H1 (cell line): ENCODE measurements around the gene ARSA. TPM values are rescaled to one million over a fixed set of nuclear protein-coding genes. Genes with fewer than 3 reads are reported as not detected.

Source experiments
- CTCF ChIA-PET: fragments of 300-600 bp; sonication (Branson Sonifier 250); formaldehyde crosslinking; loops from one replicate; lab custom pipeline; 2021; ENCODE audit not compliant: partially characterized antibody; lab: Charles Lee
- POLR2A ChIA-PET: fragments of 300-600 bp; sonication (Branson Sonifier 250); formaldehyde crosslinking; loops from one replicate; lab custom pipeline; 2021; ENCODE audit warnings: inconsistent platforms; ENCODE audit not compliant: partially characterized antibody; lab: Charles Lee
- DNase-seq, 2 experiments: peaks; one replicate each; pipeline versions ENCODE4 v3.0.0 to v3.0.0-alpha.2; 2010 to 2022; ENCODE audit warnings: low spot score in 2 of 2, low read depth in 1 of 2, mixed read lengths in 1 of 2
- FAIRE-seq: peaks from 2 replicates; lab custom pipeline; 2011; peaks lifted over from hg19 to GRCh38; lab: Jason Lieb, UNC
- H2AFZ ChIP-seq: 2 replicates; pipeline ENCODE4 v1.8.1; 2012; ENCODE audit warnings: low read length, inconsistent platforms
- H2AK5ac ChIP-seq: 2 replicates; pipeline ENCODE4 v1.6.1; 2013; ENCODE audit warnings: low read depth, low read length
- H2BK120ac ChIP-seq: replicated peaks from 2 replicates; pipeline ENCODE3; 2013; ENCODE audit warnings: low read depth, low read length, inconsistent platforms
- H2BK12ac ChIP-seq: 2 replicates; pipeline ENCODE4 v1.6.1; 2013; ENCODE audit warnings: low read depth, low read length
- H2BK15ac ChIP-seq: 2 replicates; pipeline ENCODE4 v1.6.1; 2013; ENCODE audit warnings: low read length
- H2BK20ac ChIP-seq: 2 replicates; pipeline ENCODE4 v1.6.1; 2013; ENCODE audit warnings: low read length
- H2BK5ac ChIP-seq: 2 replicates; pipeline ENCODE4 v1.6.1; 2013; ENCODE audit warnings: low read depth, low read length
- H3K14ac ChIP-seq: 2 replicates; pipeline ENCODE4 v1.6.1; 2013; ENCODE audit warnings: inconsistent platforms; ENCODE audit not compliant: insufficient read length
- H3K18ac ChIP-seq: 2 replicates; pipeline ENCODE4 v1.6.1; 2013; ENCODE audit warnings: low read length; ENCODE audit errors: extremely low read depth
- H3K23ac ChIP-seq: 2 replicates; pipeline ENCODE4 v1.6.1; 2013; ENCODE audit warnings: inconsistent platforms; ENCODE audit not compliant: insufficient read length
- H3K23me2 ChIP-seq: 2 replicates; pipeline ENCODE4 v1.6.1; 2013; ENCODE audit warnings: low read depth, low read length
- H3K27ac ChIP-seq: 2 replicates; pipeline ENCODE4 v1.6.1; 2011; ENCODE audit warnings: low read depth, low read length, inconsistent platforms
- H3K27me3 ChIP-seq, 4 experiments: replicated peaks in 1 of 4; 1 replicate in 1 of 4; 2 replicates in 3 of 4; pipeline versions ENCODE4 v1.6.1 to v1.8.1; 2011 to 2013; ENCODE audit warnings: low read length in 3 of 4, mild to moderate bottlenecking in 3 of 4, inconsistent platforms in 2 of 4, mixed read lengths in 2 of 4, moderate library complexity in 1 of 4; ENCODE audit not compliant: control insufficient read depth in 3 of 4, insufficient read depth in 3 of 4; ENCODE audit errors: extremely low read depth in 1 of 4
- H3K36me3 ChIP-seq, 4 experiments: 2 replicates each; pipeline versions ENCODE4 v1.6.1 to v1.8.1; 2011 to 2013; ENCODE audit warnings: mild to moderate bottlenecking in 4 of 4, low read length in 3 of 4, moderate library complexity in 2 of 4, control low read depth in 1 of 4, inconsistent platforms in 1 of 4; ENCODE audit not compliant: insufficient read depth in 4 of 4, control insufficient read depth in 2 of 4
- H3K4ac ChIP-seq: replicated peaks from 2 replicates; pipeline ENCODE3; 2013; ENCODE audit warnings: low read length, low read depth, mixed read lengths, inconsistent platforms; ENCODE audit not compliant: insufficient read length
- H3K4me1 ChIP-seq, 4 experiments: replicated peaks in 1 of 4; 1 replicate in 1 of 4; 2 replicates in 3 of 4; pipeline versions ENCODE4 v1.6.1 to v1.8.1; 2011 to 2013; ENCODE audit warnings: low read length in 3 of 4, inconsistent platforms in 2 of 4, mixed read lengths in 1 of 4; ENCODE audit not compliant: insufficient read depth in 4 of 4, control insufficient read depth in 3 of 4
- H3K4me2 ChIP-seq, 2 experiments: 2 replicates each; pipeline versions ENCODE4 v1.6.1 to v1.8.1; 2011 to 2013; ENCODE audit warnings: low read depth in 2 of 2, low read length in 2 of 2, control low read depth in 1 of 2, inconsistent platforms in 1 of 2, mild to moderate bottlenecking in 1 of 2; ENCODE audit not compliant: insufficient read depth in 1 of 2
- H3K4me3 ChIP-seq, 4 experiments: fragments of 200-600, 300-600 bp in 1 of 4; sonication (generic), shearing (Covaris generic), sonication (Bioruptor Twin) in 1 of 4; 2 replicates each; pipeline versions ENCODE4 v1.5.1 to v1.8.1; 2011 to 2016; ENCODE audit warnings: low read length in 4 of 4, low read depth in 3 of 4, control low read depth in 2 of 4, inconsistent platforms in 2 of 4, mild to moderate bottlenecking in 2 of 4, mixed read lengths in 1 of 4, moderate library complexity in 1 of 4; ENCODE audit not compliant: insufficient read depth in 2 of 4; ENCODE audit errors: extremely low read depth in 1 of 4
- H3K56ac ChIP-seq: replicated peaks from 2 replicates; pipeline ENCODE3; 2013; ENCODE audit warnings: low read depth, mild to moderate bottlenecking, mixed read lengths, low read length, inconsistent platforms; ENCODE audit not compliant: insufficient read length
- H3K79me1 ChIP-seq: 2 replicates; pipeline ENCODE4 v1.6.1; 2013; ENCODE audit warnings: low read depth, low read length, control low read depth
- H3K79me2 ChIP-seq, 2 experiments: 2 replicates each; pipeline versions ENCODE4 v1.6.1 to v1.8.1; 2012 to 2013; ENCODE audit warnings: low read length in 2 of 2, mild to moderate bottlenecking in 2 of 2, inconsistent platforms in 1 of 2; ENCODE audit not compliant: insufficient read depth in 2 of 2, control insufficient read depth in 1 of 2
- H3K9ac ChIP-seq, 4 experiments: replicated peaks in 1 of 4; 1 replicate in 1 of 4; 2 replicates in 3 of 4; pipeline versions ENCODE4 v1.6.1 to v1.8.1; 2011 to 2013; ENCODE audit warnings: low read depth in 3 of 4, low read length in 3 of 4, control low read depth in 2 of 4, mild to moderate bottlenecking in 2 of 4, moderate library complexity in 2 of 4, inconsistent platforms in 1 of 4; ENCODE audit errors: extremely low read depth in 1 of 4
- H3K9me3 ChIP-seq, 2 experiments: 2 replicates each; pipeline versions ENCODE4 v1.6.1 to v1.8.1; 2012 to 2013; ENCODE audit warnings: mild to moderate bottlenecking in 2 of 2, moderate library complexity in 2 of 2, control low read depth in 1 of 2, inconsistent platforms in 1 of 2, low read depth in 1 of 2, low read length in 1 of 2, mixed read lengths in 1 of 2; ENCODE audit not compliant: insufficient read depth in 2 of 2
- H4K20me1 ChIP-seq, 2 experiments: replicated peaks in 1 of 2; 2 replicates each; pipeline versions ENCODE3 to v1.8.1; 2011 to 2013; ENCODE audit warnings: inconsistent platforms in 2 of 2, low read length in 2 of 2, mild to moderate bottlenecking in 1 of 2; ENCODE audit not compliant: insufficient read depth in 2 of 2, control insufficient read depth in 1 of 2
- H4K5ac ChIP-seq: 2 replicates; pipeline ENCODE4 v1.6.1; 2013; ENCODE audit warnings: low read length, low read depth, mixed read lengths, inconsistent platforms; ENCODE audit not compliant: insufficient read length
- H4K8ac ChIP-seq: 2 replicates; pipeline ENCODE4 v1.8.0; 2013; ENCODE audit warnings: mild to moderate bottlenecking, moderate library complexity, low read length, inconsistent platforms; ENCODE audit not compliant: insufficient read depth; ENCODE audit errors: extremely low read depth
- H4K91ac ChIP-seq: replicated peaks from 2 replicates; pipeline ENCODE3; 2013; ENCODE audit warnings: low read length, mixed read lengths, inconsistent platforms; ENCODE audit not compliant: insufficient read length
- WGBS, 2 experiments: shearing (Covaris generic) in 1 of 2; methylation state at CpG; one replicate each; pipeline versions ENCODE4 v1.1.6 to v1.1.7; 2013 to 2015; ENCODE audit warnings: low lambda C conversion rate in 2 of 2, mixed read lengths in 2 of 2, inconsistent platforms in 1 of 2, low coverage in 1 of 2, missing lambda C conversion rate in 1 of 2; ENCODE audit not compliant: insufficient replicate concordance in 2 of 2, insufficient coverage in 1 of 2, insufficient read length in 1 of 2; ENCODE audit errors: extremely low coverage in 1 of 2, missing lambda C conversion rate in 1 of 2; 5-methylcytosine and 5-hydroxymethylcytosine counted together
- polyA plus RNA-seq, 7 experiments: library from polyadenylated mRNA; depleted of rRNA in 3 of 7; stranded (reverse) in 5 of 7; unstranded in 2 of 7; fragments of >200 nt in 5 of 7; fragments of 200-250 nt in 2 of 7; gene quantifications; 1 replicate in 5 of 7; 2 replicates in 1 of 7; 4 replicates in 1 of 7; pipeline versions ENCODE4 v1.2.1 to v1.2.3, GENCODE V29; 2011 to 2013; ENCODE audit warnings: missing spikeins in 2 of 7, mixed read lengths in 2 of 7
- total RNA-seq: library from RNA; stranded (reverse); fragmentation: NEBNext Ultra II Directional; extraction: Animal tissue kit (Norgen Biotek cat#: 25700); gene quantifications from 2 replicates; pipeline ENCODE4 v1.2.1, GENCODE V29; 2021

ARSA gene
- total and polyA plus RNA-seq, 2 of the 8 experiments (the other 6 are each of a cell fraction or from before 2014, with no cell fraction given) = 9.8 to 10.1 TPM

DNA sequence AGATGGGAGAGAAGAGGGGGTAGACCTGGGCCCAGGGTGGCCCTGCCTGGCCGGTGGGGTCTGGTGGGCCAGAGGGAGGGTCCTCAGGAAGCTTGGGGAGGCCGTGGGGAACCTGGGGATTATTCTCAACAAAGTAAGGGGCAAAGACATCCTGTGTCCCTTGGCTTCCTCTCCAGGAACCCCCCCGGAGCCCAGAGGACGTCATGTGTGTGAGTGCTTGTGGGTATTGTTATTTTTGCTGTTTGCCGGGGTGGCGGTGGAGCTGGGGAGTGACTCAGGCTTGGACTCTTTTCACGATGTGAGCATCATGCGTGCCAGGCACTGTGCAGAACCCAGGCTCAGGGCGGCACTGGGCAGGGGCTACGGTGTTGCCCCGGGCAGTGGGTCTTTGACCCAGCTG lies 43.7 kb upstream of the ARSA start:
- Histone ChIP-seq H2BK120ac (no peak overlapping the region), H4K8ac (no peak overlapping the region), H4K20me1 (peaks cover 11 to 12% of the 10 kb centered on the region in 2 experiments), H4K91ac (no peak overlapping the region), H2AFZ (no peak overlapping the region), H3K14ac (no peak overlapping the region), H4K5ac (no peak overlapping the region), H3K56ac (no peak overlapping the region), H2BK5ac (no peak overlapping the region), H3K4me2 (no peak overlapping the region), H3K9ac (no peak overlapping the region), H3K79me1 (peaks cover 5% of the 10 kb centered on the region; the same call in 1 of the 2 replicates), H3K23me2 (peaks cover 13% of the 10 kb centered on the region), H2AK5ac (no peak overlapping the region), H2BK20ac (no peak overlapping the region), H3K79me2 (peaks cover 0 to 5% of the 10 kb centered on the region in 2 experiments; a peak in 1 of 4 replicates), H3K23ac (no peak overlapping the region), H3K4me1 (peaks cover 0 to 16% (median 9%) of the 10 kb centered on the region in 4 experiments; a peak in 6 of 7 replicates), H3K18ac (no peak overlapping the region), H3K4me3 (no peak overlapping the region), H3K27ac (no peak overlapping the region), H2BK12ac (no peak overlapping the region), H3K9me3 (no peaks in the 10 kb centered on the region), H3K36me3 (no peaks in the 10 kb centered on the region), H2BK15ac (no peak overlapping the region), H3K27me3 (peaks cover 3 to 21% (median 16%) of the 10 kb centered on the region in 4 experiments), H3K4ac (no peak overlapping the region)
- WGBS, 2 experiments = 89% methylated on average over 11 of the region's 11 CpGs; no CpG with 5 or more reads in 1 of the 2 experiments
- DNase-seq = no peak
- ChIA-PET CTCF (interaction anchor here (1.0 to 1.5 kb wide), 2 partner anchors 30 to 45 kb away, joined by 4 to 9 read pairs; no protein-coding TSS in a partner anchor), POLR2A (interaction anchor here (1.5 kb wide), 1 partner anchor 30 kb away, joined by 4 read pairs; no protein-coding TSS in a partner anchor)
- no peak for FAIRE-seq
